IMR-90 (cell line): ENCODE results near the gene CTSC. TPM values are rescaled to one million over a fixed set of nuclear protein-coding genes. Genes with fewer than 3 reads are reported as not detected.

Experiments used
- ATAC-seq: fragments of 200-7000 bp; cut with Tn5 transposase; 2 replicates; pipeline ENCODE4 v1.9.1; 2020; ENCODE audit warnings: low read depth, mild to moderate bottlenecking, moderate library complexity
- BruUV-seq: library from RNA; stranded (reverse); fragments of 400-500 nt; replicated peaks from 2 replicates; lab custom pipeline; 2021; lab: Mats Ljungman, UMichigan
- CTCF ChIA-PET: fragments of 300-600 bp; formaldehyde crosslinking; extraction: SDS; loops from one replicate; lab custom pipeline; 2021; ENCODE audit warnings: antibody characterized with exemption; lab: Yijun Ruan, JAX
- POLR2A ChIA-PET: fragments of 300-600 bp; sonication (Branson Sonifier 250); formaldehyde crosslinking; loops from one replicate; lab custom pipeline; 2022; ENCODE audit warnings: antibody characterized with exemption; ENCODE audit not compliant: unreplicated experiment; lab: Charles Lee
- DNase-seq: peaks from one replicate; pipeline ENCODE4 v3.0.0; 2013
- H2AFZ ChIP-seq: replicated peaks from 2 replicates; pipeline ENCODE3; 2013; ENCODE audit warnings: low read length, mild to moderate bottlenecking; ENCODE audit not compliant: poor library complexity
- H2AK5ac ChIP-seq: 2 replicates; pipeline ENCODE4 v1.6.1; 2013; ENCODE audit warnings: low read depth, low read length, inconsistent platforms
- H2AK9ac ChIP-seq: replicated peaks from 2 replicates; pipeline ENCODE3; 2013; ENCODE audit warnings: mild to moderate bottlenecking, low read depth, low read length, moderate library complexity; ENCODE audit not compliant: poor library complexity
- H2BK120ac ChIP-seq: 2 replicates; pipeline ENCODE4 v1.6.1; 2013; ENCODE audit warnings: low read depth, low read length, inconsistent platforms
- H2BK15ac ChIP-seq: 3 replicates; pipeline ENCODE4 v1.6.1; 2013; ENCODE audit warnings: low read depth, low read length, inconsistent platforms
- H2BK20ac ChIP-seq: 2 replicates; pipeline ENCODE4 v1.6.1; 2013; ENCODE audit warnings: low read depth, mild to moderate bottlenecking, inconsistent platforms, low read length, moderate library complexity
- H2BK5ac ChIP-seq: 2 replicates; pipeline ENCODE4 v1.6.1; 2013; ENCODE audit warnings: mild to moderate bottlenecking, low read depth, low read length, inconsistent platforms; ENCODE audit not compliant: poor library complexity, severe bottlenecking
- H3K14ac ChIP-seq: replicated peaks from 2 replicates; pipeline ENCODE4 v1.6.1; 2013; ENCODE audit warnings: low read depth, low read length, inconsistent platforms
- H3K18ac ChIP-seq: 2 replicates; pipeline ENCODE4 v1.6.1; 2013; ENCODE audit warnings: low read depth, low read length, control low read depth
- H3K23ac ChIP-seq: 2 replicates; pipeline ENCODE4 v1.6.1; 2013; ENCODE audit warnings: low read depth, low read length, inconsistent platforms
- H3K27ac ChIP-seq: 2 replicates; pipeline ENCODE4 v1.5.1; 2013; ENCODE audit warnings: mild to moderate bottlenecking, control low read depth, low read length; ENCODE audit not compliant: insufficient read depth
- H3K27me3 ChIP-seq: 2 replicates; pipeline ENCODE4 v1.6.1; 2013; ENCODE audit warnings: low read length; ENCODE audit not compliant: control insufficient read depth, insufficient read depth
- H3K36me3 ChIP-seq: 2 replicates; pipeline ENCODE4 v1.6.1; 2013; ENCODE audit warnings: low read length, mixed read lengths; ENCODE audit not compliant: control insufficient read depth, insufficient read depth
- H3K4ac ChIP-seq: 2 replicates; pipeline ENCODE4 v1.6.1; 2013; ENCODE audit warnings: low read depth, low read length, inconsistent platforms
- H3K4me1 ChIP-seq: 2 replicates; pipeline ENCODE4 v1.6.1; 2013; ENCODE audit warnings: low read length, mixed read lengths; ENCODE audit not compliant: control insufficient read depth, insufficient read depth
- H3K4me2 ChIP-seq: 2 replicates; pipeline ENCODE4 v1.6.1; 2013; ENCODE audit warnings: low read depth, mild to moderate bottlenecking, control low read depth, low read length, moderate library complexity
- H3K4me3 ChIP-seq: 2 replicates; pipeline ENCODE4 v1.5.1; 2013; ENCODE audit warnings: low read depth, mild to moderate bottlenecking, control low read depth, low read length, moderate library complexity; ENCODE audit not compliant: insufficient read depth
- H3K56ac ChIP-seq: 2 replicates; pipeline ENCODE4 v1.6.1; 2013; ENCODE audit warnings: low read length, inconsistent platforms; ENCODE audit not compliant: insufficient read depth; ENCODE audit errors: extremely low read depth
- H3K79me1 ChIP-seq, 2 experiments: 2 replicates each; pipeline ENCODE4 v1.6.1; 2013; ENCODE audit warnings: low read length in 2 of 2, inconsistent platforms in 1 of 2, low read depth in 1 of 2
- H3K9ac ChIP-seq: 2 replicates; pipeline ENCODE4 v1.6.1; 2013; ENCODE audit warnings: low read depth, low read length, control low read depth
- H3K9me1 ChIP-seq: 2 replicates; pipeline ENCODE4 v1.6.1; 2013; ENCODE audit warnings: low read length, inconsistent platforms; ENCODE audit not compliant: insufficient read depth
- H3K9me3 ChIP-seq: 2 replicates; pipeline ENCODE4 v1.6.1; 2013; ENCODE audit warnings: low read length; ENCODE audit not compliant: control insufficient read depth, insufficient read depth
- H4K20me1 ChIP-seq: 2 replicates; pipeline ENCODE4 v1.6.1; 2013; ENCODE audit warnings: low read length, inconsistent platforms; ENCODE audit not compliant: insufficient read depth
- H4K5ac ChIP-seq: 2 replicates; pipeline ENCODE4 v1.6.1; 2013; ENCODE audit warnings: mild to moderate bottlenecking, low read depth, low read length, control low read depth
- H4K8ac ChIP-seq, 2 experiments: 2 replicates each; pipeline ENCODE4 v1.6.1; 2013; ENCODE audit warnings: low read depth in 2 of 2, low read length in 2 of 2, control low read depth in 1 of 2, inconsistent platforms in 1 of 2
- H4K91ac ChIP-seq: 2 replicates; pipeline ENCODE4 v1.6.1; 2013; ENCODE audit warnings: low read depth, low read length, inconsistent platforms; ENCODE audit not compliant: insufficient read depth
- BHLHE40 ChIP-seq: fragments of 150-350 bp; IDR thresholded peaks from 2 replicates; pipeline ENCODE4 v1.6.1; 2016; ENCODE audit warnings: mild to moderate bottlenecking, low read depth, low read length
- CEBPB ChIP-seq: IDR thresholded peaks from 2 replicates; pipeline ENCODE4 v1.6.1; 2012; ENCODE audit warnings: low read depth, low read length, improper control_type of control experiment
- CHD1 ChIP-seq: IDR thresholded peaks from 2 replicates; pipeline ENCODE4 v1.6.1; 2012; ENCODE audit warnings: low read depth, low read length, improper control_type of control experiment
- CTCF ChIP-seq: conservative IDR thresholded peaks from 2 replicates; pipeline ENCODE4 v1.5.1; 2012; ENCODE audit warnings: mild to moderate bottlenecking, low read depth, low read length, improper control_type of control experiment
- ELK1 ChIP-seq: fragments of 150-350 bp; IDR thresholded peaks from 2 replicates; pipeline ENCODE4 v1.6.1; 2016; ENCODE audit warnings: low read depth, mild to moderate bottlenecking, low read length, moderate library complexity, borderline replicate concordance
- FOS ChIP-seq: fragments of 150-350 bp; IDR thresholded peaks from 2 replicates; pipeline ENCODE4 v1.6.1; 2016; ENCODE audit warnings: low read depth, low read length
- MAFK ChIP-seq: IDR thresholded peaks from 2 replicates; pipeline ENCODE4 v1.6.1; 2012; ENCODE audit warnings: low read depth, low read length, improper control_type of control experiment
- MAZ ChIP-seq: IDR thresholded peaks from 2 replicates; pipeline ENCODE4 v1.6.1; 2012; ENCODE audit warnings: low read depth, mild to moderate bottlenecking, low read length, improper control_type of control experiment, moderate library complexity, borderline replicate concordance
- MXI1 ChIP-seq: IDR thresholded peaks from 2 replicates; pipeline ENCODE4 v1.6.1; 2012; ENCODE audit warnings: low read depth, mild to moderate bottlenecking, low read length, moderate library complexity, borderline replicate concordance
- NFE2L2 ChIP-seq: fragments of 150-350 bp; IDR thresholded peaks from 2 replicates; pipeline ENCODE4 v1.6.1; 2016; ENCODE audit warnings: low read depth, mild to moderate bottlenecking, low read length
- POLR2A ChIP-seq: IDR thresholded peaks from 2 replicates; pipeline ENCODE4 v1.6.1; 2012; ENCODE audit warnings: mild to moderate bottlenecking, low read depth, low read length
- RAD21 ChIP-seq: IDR thresholded peaks from 2 replicates; pipeline ENCODE4 v1.6.1; 2012; ENCODE audit warnings: low read length, improper control_type of control experiment
- RCOR1 ChIP-seq: IDR thresholded peaks from 2 replicates; pipeline ENCODE4 v1.6.1; 2012; ENCODE audit warnings: mild to moderate bottlenecking, low read length, improper control_type of control experiment; ENCODE audit not compliant: insufficient replicate concordance
- RFX5 ChIP-seq: IDR thresholded peaks from 2 replicates; pipeline ENCODE4 v1.8.0; 2012; ENCODE audit warnings: low read depth, mild to moderate bottlenecking, low read length, moderate library complexity
- USF2 ChIP-seq: fragments of 150-350 bp; IDR thresholded peaks from 2 replicates; pipeline ENCODE4 v1.6.1; 2017; ENCODE audit warnings: mild to moderate bottlenecking, antibody characterized with exemption, low read length, low read depth
- WGBS, 2 experiments: methylation state at CpG; one replicate each; pipeline versions ENCODE4 v1.1.5 to v1.1.7; 2013; ENCODE audit warnings: missing lambda C conversion rate in 2 of 2; ENCODE audit not compliant: insufficient read length in 1 of 2; ENCODE audit errors: extremely low coverage in 2 of 2; 5-methylcytosine and 5-hydroxymethylcytosine counted together
- dilution Hi-C: fragments of 300-500 bp; cut with HindIII; formaldehyde crosslinking; loops from one replicate; pipeline ENCODE4 v1.14.3; 2018; ENCODE audit warnings: low sequenced_read_pairs; ENCODE audit not compliant: unreplicated experiment
- in situ Hi-C: fragments of 300-500 bp; cut with MboI; formaldehyde crosslinking; loops from 3 replicates; pipeline ENCODE4 v1.14.3; 2019; ENCODE audit warnings: low sequenced_read_pairs, inconsistent platforms, mixed read lengths
- intact Hi-C: fragments of 100-400 bp; cut with micrococcal nuclease; formaldehyde crosslinking; loops from 2 replicates; pipeline ENCODE4 v1.10.0; 2022
- polyA plus RNA-seq, 3 experiments: library from polyadenylated mRNA; depleted of rRNA; stranded (reverse); fragments of >200 nt; gene quantifications; 2 replicates each; pipeline ENCODE4 v1.2.3, GENCODE V29; 2012; ENCODE audit warnings: low replicate concordance in 1 of 3
- total RNA-seq: library from RNA; depleted of rRNA; stranded (reverse); fragments of >200 nt; gene quantifications from 2 replicates; pipeline ENCODE4 v1.2.3, GENCODE V29; 2012

Gene CTSC
- total and polyA plus RNA-seq, 2 of the 4 experiments (the other 2 are of a cell fraction), result 208 to 299 TPM

- no peak for ATAC-seq
- no peak for TF ChIP-seq RFX5
- TF ChIP-seq CTCF, result no peak
- TF ChIP-seq RCOR1, result no peak
- TF ChIP-seq ELK1, result no peak
- TF ChIP-seq POLR2A, result no peak
- no peak for TF ChIP-seq MAZ
- TF ChIP-seq MAFK, result no peak
- TF ChIP-seq CEBPB, result no peak
- no peak for TF ChIP-seq NFE2L2
- no peak for TF ChIP-seq BHLHE40
- no peak for TF ChIP-seq FOS
- TF ChIP-seq USF2, result no peak
- TF ChIP-seq CHD1, result no peak
- no peak for TF ChIP-seq RAD21
- no peak for TF ChIP-seq MXI1
Measured at GRCh38 chr11:88324562-88325345, 12.8 kb downstream of the CTSC start.

More at GRCh38 chr11:88324562-88325345, 12.8 kb downstream of the CTSC start:
- no peak overlapping the region for H2AFZ ChIP-seq
- no peaks in the 10 kb centered on the region for H3K27me3 ChIP-seq
- H2AK9ac ChIP-seq, result no peak overlapping the region
- no peak overlapping the region for H4K8ac ChIP-seq
- H2BK120ac ChIP-seq, result no peak overlapping the region
- dilution Hi-C loops (no loop called here), intact Hi-C loops (loop anchor here (5.0 kb wide), 1 partner anchor 158 kb away; no protein-coding TSS in a partner anchor), in situ Hi-C loops (loop anchor here (25.0 kb wide), 1 partner anchor 213 kb away; no protein-coding TSS in a partner anchor)
- H2BK5ac ChIP-seq, result no peak overlapping the region
- H3K56ac ChIP-seq, result no peak overlapping the region
- no peak overlapping the region for H3K14ac ChIP-seq
- H3K79me1 ChIP-seq, result peaks cover 14 to 54% of the 10 kb centered on the region in 2 experiments
- H3K36me3 ChIP-seq, result peaks cover 33% of the 10 kb centered on the region
- H4K91ac ChIP-seq, result no peak overlapping the region
- H4K20me1 ChIP-seq, result peaks cover 21% of the 10 kb centered on the region
- POLR2A ChIA-PET, result interaction anchor here (0.7 kb wide), 1 partner anchor 13 kb away, joined by 4 read pairs; the partner anchor contains the start of gene CTSC
- no peak overlapping the region for H3K9ac ChIP-seq
- no TSS peak for BruUV-seq
- no peak overlapping the region for H2BK15ac ChIP-seq
- WGBS, 2 experiments, result no CpG with 5 or more reads among the region's 4 CpGs
- H3K4ac ChIP-seq, result no peak overlapping the region
- H4K5ac ChIP-seq, result no peak overlapping the region; the same call in 1 of the 2 replicates
- no peak overlapping the region for H2BK20ac ChIP-seq
- DNase-seq, result no peak
- H3K9me3 ChIP-seq, result no peaks in the 10 kb centered on the region
- H3K18ac ChIP-seq, result no peak overlapping the region
- H2AK5ac ChIP-seq, result no peak overlapping the region
- peaks cover 3% of the 10 kb centered on the region for H3K9me1 ChIP-seq
- no peak overlapping the region for H3K4me3 ChIP-seq
- CTCF ChIA-PET, result no interaction called here
- no peak overlapping the region for H3K23ac ChIP-seq
- no peak overlapping the region for H3K27ac ChIP-seq
- H3K4me1 ChIP-seq, result peaks cover 2% of the 10 kb centered on the region; the same call in 1 of the 2 replicates
- H3K4me2 ChIP-seq, result no peak overlapping the region
